Activated naive CD8-positive, alpha-beta T cell (primary cell): Measurements from ENCODE around the gene CARF.

Source experiments
- H3K27ac Mint-ChIP-seq: one replicate; pipeline ENCODE4 v1.8.0; 2021; ENCODE audit warnings: mixed read lengths
- H3K27me3 Mint-ChIP-seq: one replicate; pipeline ENCODE4 v1.8.0; 2021; ENCODE audit warnings: mixed read lengths
- H3K36me3 Mint-ChIP-seq: one replicate; pipeline ENCODE4 v1.8.0; 2021; ENCODE audit warnings: mixed read lengths
- H3K4me1 Mint-ChIP-seq: one replicate; pipeline ENCODE4 v1.8.0; 2021; ENCODE audit warnings: low read depth, mixed read lengths
- H3K4me3 Mint-ChIP-seq: one replicate; pipeline ENCODE4 v1.8.0; 2021; ENCODE audit warnings: mild to moderate bottlenecking, mixed read lengths
- H3K9me3 Mint-ChIP-seq: one replicate; pipeline ENCODE4 v1.8.0; 2021; ENCODE audit warnings: low read depth, mixed read lengths

CARF gene

DNA sequence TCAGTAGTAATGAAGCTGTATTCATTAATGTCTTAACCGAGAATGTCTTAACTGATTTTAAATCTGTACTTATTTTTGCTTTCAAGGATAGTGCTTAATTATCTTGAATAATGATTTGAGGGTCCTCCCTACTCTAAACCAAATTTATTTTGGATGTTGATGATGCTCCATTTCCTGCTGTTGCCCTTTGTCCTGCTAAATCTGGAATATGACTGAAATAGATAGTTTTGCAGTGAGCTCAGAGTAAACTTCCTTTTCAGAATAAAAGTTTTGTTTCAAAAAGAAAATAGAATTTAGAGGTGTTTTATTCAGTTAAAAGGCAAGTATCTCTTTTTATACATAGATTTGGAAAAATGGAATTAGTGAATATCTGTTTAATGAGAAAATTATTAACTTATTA lies 110.7 kb downstream of the CARF start:
- H3K36me3 Mint-ChIP-seq: no peaks in the 10 kb centered on the region
- H3K27ac Mint-ChIP-seq: no peak overlapping the region
- no peak overlapping the region for H3K4me3 Mint-ChIP-seq
- no peaks in the 10 kb centered on the region for H3K9me3 Mint-ChIP-seq
- H3K4me1 Mint-ChIP-seq: peaks cover 20% of the 10 kb centered on the region
- H3K27me3 Mint-ChIP-seq: no peaks in the 10 kb centered on the region

DNA sequence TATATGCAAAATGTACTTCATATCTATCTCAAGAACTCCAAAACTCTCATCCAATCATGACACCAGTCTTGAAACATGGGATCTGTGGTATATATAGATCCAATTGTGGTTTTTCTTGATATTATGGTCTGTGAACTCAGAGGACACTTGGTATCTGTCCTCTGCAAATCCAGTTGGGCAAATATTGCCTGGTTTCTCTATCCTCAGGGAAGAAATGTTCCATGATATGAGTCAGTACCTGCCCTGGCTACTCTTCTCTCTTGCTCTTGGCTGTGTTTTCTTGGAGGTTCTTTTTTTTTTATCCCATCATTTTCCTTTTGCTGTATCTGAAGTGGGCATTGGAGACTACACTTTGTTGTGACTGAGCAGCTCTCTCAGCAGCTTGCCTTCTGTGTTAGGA lies 113.5 kb downstream of the CARF start:
- Mint-ChIP-seq H3K36me3 (peaks cover 2% of the 10 kb centered on the region), H3K4me3 (no peak overlapping the region), H3K9me3 (no peaks in the 10 kb centered on the region), H3K27me3 (no peaks in the 10 kb centered on the region), H3K4me1 (peaks cover 2% of the 10 kb centered on the region), H3K27ac (no peak overlapping the region)

DNA sequence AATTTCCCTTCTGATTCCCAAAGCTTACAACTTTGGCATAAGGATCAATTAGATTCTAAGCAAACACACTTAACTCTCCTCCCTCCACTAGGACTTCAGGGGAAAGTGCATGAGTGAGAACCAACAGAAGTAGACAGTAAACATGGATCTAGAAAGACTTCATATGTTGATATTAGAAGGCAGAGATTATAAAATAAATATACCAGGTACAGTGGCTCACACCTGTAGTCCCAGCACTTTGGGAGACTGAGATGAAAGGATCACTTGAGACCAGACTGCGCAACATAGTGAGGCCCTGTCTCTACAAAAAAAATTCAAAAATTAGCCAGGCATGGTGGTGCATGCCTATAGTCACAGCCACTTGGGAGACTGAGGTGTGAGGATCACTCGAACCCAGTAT lies 118.5 kb downstream of the CARF start:
- no peak overlapping the region for H3K4me3 Mint-ChIP-seq
- H3K36me3 Mint-ChIP-seq: peaks cover 11% of the 10 kb centered on the region
- H3K27ac Mint-ChIP-seq: no peak overlapping the region
- H3K27me3 Mint-ChIP-seq: no peaks in the 10 kb centered on the region
- H3K9me3 Mint-ChIP-seq: no peaks in the 10 kb centered on the region
- peaks cover 8% of the 10 kb centered on the region for H3K4me1 Mint-ChIP-seq

DNA sequence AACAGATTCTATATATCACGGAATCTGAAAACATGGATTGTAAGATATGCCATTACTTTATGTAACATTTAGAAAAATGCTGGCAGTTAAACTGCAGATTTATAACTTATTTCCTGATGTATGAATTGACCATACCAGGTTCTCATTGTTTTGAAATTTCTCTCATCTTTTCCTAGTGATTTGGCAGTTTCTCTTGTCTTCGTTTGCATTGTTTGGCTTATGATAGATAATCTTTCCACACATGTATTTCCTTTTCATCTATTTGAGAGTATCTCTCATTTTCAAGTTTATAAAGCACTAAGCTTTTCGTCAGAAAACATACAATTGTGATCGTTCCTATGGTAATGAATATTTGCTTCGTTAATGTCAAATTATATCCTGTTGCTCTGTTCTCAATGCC lies 118.9 kb downstream of the CARF start:
- Mint-ChIP-seq H3K27me3 (no peaks in the 10 kb centered on the region), H3K4me1 (peaks cover 8% of the 10 kb centered on the region), H3K9me3 (no peaks in the 10 kb centered on the region), H3K27ac (no peak overlapping the region), H3K36me3 (peaks cover 11% of the 10 kb centered on the region), H3K4me3 (no peak overlapping the region)

DNA sequence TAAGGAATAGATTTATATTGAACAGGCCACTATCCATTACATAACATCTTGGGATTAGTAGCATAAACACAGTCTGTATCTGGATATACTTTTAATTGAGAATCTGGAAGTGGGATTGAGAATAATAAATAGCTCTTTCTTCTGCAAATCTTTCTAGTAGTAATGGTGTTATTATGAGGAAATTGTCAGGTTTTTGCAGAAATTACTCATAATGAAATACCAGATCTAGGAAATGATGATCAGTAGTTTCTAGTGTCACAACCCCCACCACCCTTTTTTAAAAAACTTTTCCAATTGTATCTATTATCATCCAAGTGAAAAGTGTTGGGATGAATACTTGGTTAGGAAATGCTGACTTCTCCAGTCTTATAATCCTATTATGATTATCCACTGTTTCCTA lies 121.3 kb downstream of the CARF start:
- peaks cover 8% of the 10 kb centered on the region for H3K4me1 Mint-ChIP-seq
- H3K9me3 Mint-ChIP-seq: no peaks in the 10 kb centered on the region
- H3K36me3 Mint-ChIP-seq: peaks cover 15% of the 10 kb centered on the region
- H3K27me3 Mint-ChIP-seq: no peaks in the 10 kb centered on the region
- no peak overlapping the region for H3K4me3 Mint-ChIP-seq
- H3K27ac Mint-ChIP-seq: no peak overlapping the region

DNA sequence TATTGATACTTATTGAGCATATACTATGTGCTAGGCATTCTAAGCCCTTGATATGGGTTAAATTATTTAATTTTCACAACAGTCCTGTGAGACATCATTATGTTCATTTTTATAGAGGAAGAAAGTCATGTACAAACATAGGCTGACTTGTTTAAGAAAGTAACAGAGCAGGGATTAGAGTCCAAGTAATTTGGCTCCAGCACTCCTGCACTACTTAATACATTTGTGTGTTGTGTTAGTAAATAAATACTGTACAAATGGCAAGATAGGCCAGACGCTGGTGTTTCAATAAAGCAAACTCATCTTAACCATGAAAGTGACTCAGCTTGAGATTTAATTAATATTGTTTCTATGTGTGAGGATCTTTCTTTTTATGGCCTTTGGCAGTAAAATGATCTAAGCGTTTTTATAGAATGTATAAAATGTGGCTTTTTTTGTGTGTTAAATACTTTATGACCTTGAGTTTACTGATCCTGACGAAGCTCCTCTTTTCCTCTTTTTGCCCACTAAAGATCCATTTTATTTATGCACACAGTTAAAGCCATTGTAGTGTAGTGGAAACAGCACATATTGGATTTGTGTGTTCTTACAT lies 123.9 kb downstream of the CARF start:
- Mint-ChIP-seq H3K27ac (no peak overlapping the region), H3K36me3 (peaks cover 21% of the 10 kb centered on the region), H3K27me3 (no peaks in the 10 kb centered on the region), H3K4me1 (peaks cover 9% of the 10 kb centered on the region), H3K9me3 (no peaks in the 10 kb centered on the region), H3K4me3 (no peak overlapping the region)
